UCSD-AML1 (cell line): ENCODE measurements around the gene KCNQ1.

Source experiments
- DNase-seq: peaks from one replicate; lab custom pipeline; 2025; ENCODE audit not compliant: unreplicated experiment; lab: John Stamatoyannopoulos, UW

Gene KCNQ1

GRCh38 chr11:2657697-2658284 is 213.0 kb downstream of the KCNQ1 start:
- no peak for DNase-seq

GRCh38 chr11:2660357-2660939 is 215.6 kb downstream of the KCNQ1 start:
- DNase-seq = no peak

DNA sequence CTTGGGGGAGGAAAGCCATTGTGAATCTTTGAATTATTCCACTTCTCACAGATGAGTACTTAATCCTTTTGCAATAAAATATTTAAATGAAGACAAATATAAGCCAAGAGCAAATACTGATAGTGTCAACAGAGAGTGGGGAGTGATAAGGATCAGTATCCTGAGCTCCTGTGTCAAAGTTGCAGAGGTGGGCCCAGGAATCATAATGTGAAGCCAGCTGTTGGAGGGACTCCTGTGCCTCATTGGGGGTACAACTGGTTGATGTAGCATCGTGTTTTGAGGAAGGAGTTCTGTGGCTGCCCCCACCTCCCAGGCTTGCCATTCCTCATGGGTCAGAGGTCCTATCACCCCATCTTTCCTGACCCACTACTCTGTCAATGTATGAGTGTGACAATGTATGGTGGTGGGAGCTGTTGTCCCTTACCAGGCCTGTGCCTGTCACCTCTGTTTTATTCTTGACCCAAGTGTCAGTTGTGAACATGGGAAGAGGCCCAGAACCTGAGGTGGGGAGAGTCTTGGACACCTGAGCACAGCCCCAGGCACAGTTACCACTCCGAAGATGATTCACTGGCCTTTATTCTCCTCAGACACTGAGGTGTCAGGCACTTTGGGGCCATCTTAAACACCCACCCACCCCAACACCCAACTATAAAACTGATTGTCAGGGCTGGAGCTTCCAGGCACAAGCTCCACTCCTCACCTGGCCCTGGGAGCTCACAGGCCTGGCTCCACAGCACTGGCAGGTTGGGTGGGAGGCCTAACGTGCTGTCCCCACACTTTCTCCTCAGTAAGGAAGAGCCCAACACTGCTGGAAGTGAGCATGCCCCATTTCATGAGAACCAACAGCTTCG is 216.6 kb downstream of the KCNQ1 start:
- DNase-seq = no peak

GRCh38 chr11:2662024-2662312 is 217.2 kb downstream of the KCNQ1 start:
- DNase-seq = no peak

DNA sequence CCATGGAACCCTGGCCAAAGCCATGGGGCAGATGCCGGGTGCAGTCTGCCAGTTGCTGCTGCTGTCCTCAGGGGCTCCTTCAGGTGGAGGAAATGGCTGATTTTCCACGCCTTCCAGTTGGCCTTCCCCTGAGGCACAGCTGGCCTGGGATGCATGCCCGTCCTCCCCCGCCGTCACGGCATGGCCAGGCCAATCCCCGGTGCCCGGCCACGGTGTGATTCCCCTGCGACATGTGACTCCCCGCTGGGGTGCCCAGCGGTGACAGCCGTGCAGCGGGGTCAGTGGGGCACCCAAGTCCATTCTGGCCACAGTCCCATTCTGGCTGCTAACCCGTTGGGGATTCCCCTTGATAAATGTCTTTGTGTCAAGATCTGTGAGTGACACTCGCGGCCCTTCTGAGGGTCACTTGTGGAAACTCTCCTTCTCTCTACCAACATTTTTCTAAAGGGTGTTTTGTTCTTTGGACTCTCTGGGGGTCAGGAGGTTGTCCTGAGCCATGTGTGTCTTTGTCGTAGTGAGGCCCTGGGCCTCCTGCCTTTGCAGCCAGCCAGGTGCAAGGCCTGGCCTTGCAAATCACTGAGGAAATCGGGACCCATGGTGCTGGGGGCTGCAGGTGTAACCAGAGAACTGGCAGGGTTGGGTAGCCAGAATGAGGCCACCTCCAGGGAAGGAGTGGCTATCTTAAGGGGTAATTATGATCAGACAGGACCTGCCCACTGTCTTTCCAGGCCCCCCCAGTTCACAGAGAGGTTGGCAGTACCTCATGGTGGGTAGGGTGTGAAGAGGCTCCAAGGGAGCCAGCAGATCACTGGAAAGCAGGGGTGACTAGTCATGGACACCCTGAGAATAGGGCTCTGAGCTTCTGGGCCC is 217.9 kb downstream of the KCNQ1 start:
- DNase-seq = no peak

DNA sequence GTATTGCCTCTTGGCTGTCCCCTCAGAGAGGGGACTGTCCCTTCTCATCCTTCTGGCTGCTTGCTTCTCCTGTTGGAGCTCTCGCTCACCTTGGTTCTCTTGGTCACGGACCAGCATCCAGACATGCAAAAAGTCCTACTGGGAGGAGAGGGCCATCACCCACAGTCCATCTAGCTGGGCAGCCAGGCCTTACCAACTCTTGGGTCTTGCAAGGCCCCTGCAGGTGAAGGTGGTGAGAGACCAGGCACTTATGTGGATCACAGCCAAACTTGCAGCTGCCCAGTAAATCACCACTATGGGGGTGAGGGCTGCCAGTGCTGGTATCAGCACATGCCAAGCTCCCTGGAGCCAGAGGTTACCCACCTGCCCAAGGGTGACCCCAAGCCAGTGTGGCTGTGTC is 218.7 kb downstream of the KCNQ1 start:
- no peak for DNase-seq

GRCh38 chr11:2663915-2664314 is 219.1 kb downstream of the KCNQ1 start:
- no peak for DNase-seq

DNA sequence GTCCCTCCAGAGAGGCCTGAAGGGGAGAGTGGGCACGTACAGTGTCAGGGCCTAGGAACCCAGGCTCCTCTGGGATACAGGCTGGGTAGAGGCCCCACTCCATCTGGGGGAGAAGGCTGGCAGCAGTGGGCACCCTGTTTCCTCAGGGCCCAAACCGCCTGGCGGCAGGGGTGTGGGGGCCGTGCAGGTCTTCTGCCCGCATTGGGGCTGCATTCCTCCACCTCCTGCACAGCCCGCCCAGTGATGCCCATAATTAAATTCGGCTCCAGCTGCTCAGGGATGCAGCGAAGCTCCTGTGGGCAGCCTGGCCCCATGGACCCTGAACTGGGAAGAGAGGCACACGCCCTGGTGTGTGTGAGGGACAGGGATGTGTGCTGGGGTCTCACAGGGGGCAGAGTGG is 219.6 kb downstream of the KCNQ1 start:
- DNase-seq = no peak

DNA sequence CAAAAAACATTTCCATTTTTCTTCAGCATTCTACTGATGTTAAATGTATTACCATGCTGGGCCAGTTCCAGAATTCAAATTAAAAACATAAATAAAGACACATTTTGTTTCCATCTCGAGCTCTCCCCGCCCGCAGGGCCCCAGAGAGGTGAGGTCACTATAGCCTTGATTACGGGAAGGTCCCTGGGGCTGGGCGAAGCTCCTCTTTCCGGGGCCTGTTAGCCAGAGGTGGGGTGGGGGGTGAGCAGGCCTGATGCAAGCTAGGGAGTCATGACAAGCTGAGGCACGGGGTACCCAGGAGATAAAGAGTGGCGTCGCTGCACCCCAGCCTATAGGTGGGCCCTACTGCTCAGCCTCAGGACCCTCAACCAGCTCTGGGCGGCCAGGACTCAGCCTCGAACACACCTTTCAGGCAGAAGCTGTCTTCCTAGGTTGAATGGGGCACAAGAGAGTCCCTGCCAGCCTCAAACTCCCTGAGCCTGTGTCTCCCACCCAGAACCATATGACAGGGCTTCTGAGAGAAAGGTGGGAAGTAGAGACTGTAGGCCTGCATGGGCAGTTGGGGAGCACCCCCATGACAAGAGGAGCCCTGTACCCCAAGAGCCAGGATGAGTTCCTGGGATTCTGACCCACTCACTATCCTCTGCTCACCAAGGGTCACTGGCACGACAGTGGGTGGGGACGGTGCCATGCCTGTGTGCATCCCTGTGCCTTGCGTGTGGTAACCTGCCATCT is 220.2 kb downstream of the KCNQ1 start:
- DNase-seq = no peak

- no peak for DNase-seq
Observed at GRCh38 chr11:2665526-2666400, 221.0 kb downstream of the KCNQ1 start.

- no peak for DNase-seq
Observed at GRCh38 chr11:2666401-2666741, 221.6 kb downstream of the KCNQ1 start.

DNA sequence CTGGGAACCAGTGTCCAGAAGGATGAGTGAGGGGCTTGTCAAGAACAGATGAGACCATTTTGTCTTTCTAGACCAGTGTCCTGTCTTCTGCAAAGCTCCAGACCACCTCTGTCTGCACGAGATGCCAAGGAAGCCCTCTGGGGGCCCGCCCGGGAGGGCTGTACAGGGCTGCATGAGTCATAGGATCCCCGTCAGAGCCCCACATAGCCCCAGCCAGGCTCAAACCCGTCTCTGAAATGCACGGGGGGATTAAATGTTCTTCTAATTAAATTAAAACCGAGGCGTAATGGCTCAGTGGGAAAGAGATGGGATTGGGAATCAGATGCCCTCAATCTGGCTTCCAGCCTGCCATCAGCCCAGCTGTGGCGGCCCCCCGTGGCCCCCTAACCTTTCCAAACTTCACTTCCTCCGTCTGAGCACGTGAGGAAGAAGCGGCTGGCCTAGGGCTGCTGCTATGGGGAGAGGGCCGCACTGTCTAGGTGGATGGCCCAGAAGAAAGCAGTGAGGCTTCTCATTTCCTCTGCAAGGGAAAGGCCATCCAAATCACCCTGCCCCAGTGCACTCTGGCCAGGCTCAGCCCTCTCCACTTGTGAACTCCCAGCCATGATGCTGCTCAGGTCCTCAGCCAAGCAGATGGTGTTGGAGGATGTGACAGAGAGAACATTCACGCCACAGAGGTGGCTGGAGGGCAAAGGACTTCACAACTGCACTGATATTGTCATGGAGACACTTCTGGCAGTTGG is 222.2 kb downstream of the KCNQ1 start:
- DNase-seq = no peak

- no peak for DNase-seq
Observed at GRCh38 chr11:2667940-2668339, 223.1 kb downstream of the KCNQ1 start.

GRCh38 chr11:2668876-2669275 is 224.1 kb downstream of the KCNQ1 start:
- no peak for DNase-seq

- no peak for DNase-seq
Observed at GRCh38 chr11:2669634-2670469, 225.0 kb downstream of the KCNQ1 start.

GRCh38 chr11:2670541-2671100 is 225.8 kb downstream of the KCNQ1 start:
- no peak for DNase-seq

- DNase-seq = no peak
Observed at GRCh38 chr11:2671748-2672147, 226.9 kb downstream of the KCNQ1 start.

GRCh38 chr11:2672553-2673249 is 227.9 kb downstream of the KCNQ1 start:
- DNase-seq = no peak
